Measurements from ENCODE around the gene PIGU. TPM values are rescaled to one million over a fixed set of nuclear protein-coding genes. Genes with fewer than 3 reads are reported as not detected.

Gene PIGU
- total and polyA plus RNA-seq, 2 donors (not counting 1 experiment from before 2014, with no cell fraction given): 6.4 to 42.6 TPM

- peaks cover 40% of the 10 kb centered on the region for H3K36me3 ChIP-seq (ENCODE audit: control insufficient read depth, insufficient read depth, low read length)
Observed at GRCh38 chr20:34535857-34536256, 141.0 kb downstream of the PIGU start.

GRCh38 chr20:34535301-34535840 lies 141.5 kb downstream of the PIGU start:
- H2AFZ ChIP-seq (ENCODE audit: low read length): no peak overlapping the region
- no peak for TF ChIP-seq EZH2 (IDR thresholded peaks at IDR 0.05; ENCODE audit: low read length, missing control alignments)
- TF ChIP-seq, protein P1, sequence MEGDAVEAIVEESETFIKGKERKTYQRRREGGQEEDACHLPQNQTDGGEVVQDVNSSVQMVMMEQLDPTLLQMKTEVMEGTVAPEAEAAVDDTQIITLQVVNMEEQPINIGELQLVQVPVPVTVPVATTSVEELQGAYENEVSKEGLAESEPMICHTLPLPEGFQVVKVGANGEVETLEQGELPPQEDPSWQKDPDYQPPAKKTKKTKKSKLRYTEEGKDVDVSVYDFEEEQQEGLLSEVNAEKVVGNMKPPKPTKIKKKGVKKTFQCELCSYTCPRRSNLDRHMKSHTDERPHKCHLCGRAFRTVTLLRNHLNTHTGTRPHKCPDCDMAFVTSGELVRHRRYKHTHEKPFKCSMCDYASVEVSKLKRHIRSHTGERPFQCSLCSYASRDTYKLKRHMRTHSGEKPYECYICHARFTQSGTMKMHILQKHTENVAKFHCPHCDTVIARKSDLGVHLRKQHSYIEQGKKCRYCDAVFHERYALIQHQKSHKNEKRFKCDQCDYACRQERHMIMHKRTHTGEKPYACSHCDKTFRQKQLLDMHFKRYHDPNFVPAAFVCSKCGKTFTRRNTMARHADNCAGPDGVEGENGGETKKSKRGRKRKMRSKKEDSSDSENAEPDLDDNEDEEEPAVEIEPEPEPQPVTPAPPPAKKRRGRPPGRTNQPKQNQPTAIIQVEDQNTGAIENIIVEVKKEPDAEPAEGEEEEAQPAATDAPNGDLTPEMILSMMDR (conservative IDR thresholded peaks at IDR 0.05 in 1 of 2, IDR thresholded peaks at IDR 0.05 in 1 of 2; ENCODE audit: low read depth in 1 of 2, low read length in 2 of 2): no peak
- DNase-seq (ENCODE audit: low read depth in 2 of 2): no peak
- peaks cover 16% of the 10 kb centered on the region for H3K79me2 ChIP-seq (ENCODE audit: control insufficient read depth, insufficient read depth, low read length)
- H3K9ac ChIP-seq (ENCODE audit: insufficient read depth, low read length): no peak overlapping the region
- H3K27ac ChIP-seq (ENCODE audit: insufficient read depth, low read length): no peak overlapping the region
- no peak overlapping the region for H3K4me2 ChIP-seq (ENCODE audit: extremely low read depth, insufficient read depth, low read length)
- H3K36me3 ChIP-seq (ENCODE audit: control insufficient read depth, insufficient read depth, low read length): peaks cover 38% of the 10 kb centered on the region
- H4K20me1 ChIP-seq (ENCODE audit: control insufficient read depth, extremely low read depth, insufficient read depth, low read length): no peaks in the 10 kb centered on the region
- no peak overlapping the region for H3K4me3 ChIP-seq (replicated peaks in 1 of 4; ENCODE audit: control extremely low read depth in 1 of 4, insufficient read depth in 1 of 4, low read depth in 3 of 4, low read length in 4 of 4)
- no peaks in the 10 kb centered on the region for H3K9me3 ChIP-seq (ENCODE audit: control insufficient read depth, insufficient read depth, low read depth, low read length)
- no peaks in the 10 kb centered on the region for H3K4me1 ChIP-seq (ENCODE audit: control insufficient read depth, extremely low read depth, insufficient read depth, low read length)
- H3K27me3 ChIP-seq (ENCODE audit: control insufficient read depth, insufficient read depth, low read length): no peaks in the 10 kb centered on the region

More at GRCh38 chr20:34535857-34536256, 141.0 kb downstream of the PIGU start:
- H3K4me1 ChIP-seq (ENCODE audit: control insufficient read depth, extremely low read depth, insufficient read depth, low read length): no peaks in the 10 kb centered on the region
- H4K20me1 ChIP-seq (ENCODE audit: control insufficient read depth, extremely low read depth, insufficient read depth, low read length): no peaks in the 10 kb centered on the region
- no peaks in the 10 kb centered on the region for H3K9me3 ChIP-seq (ENCODE audit: control insufficient read depth, insufficient read depth, low read depth, low read length)
- no peak overlapping the region for H3K27ac ChIP-seq (ENCODE audit: insufficient read depth, low read length)
- no peak overlapping the region for H3K9ac ChIP-seq (ENCODE audit: insufficient read depth, low read length)
- H3K4me2 ChIP-seq (ENCODE audit: extremely low read depth, insufficient read depth, low read length): no peak overlapping the region
- no peak overlapping the region for H3K4me3 ChIP-seq (replicated peaks in 1 of 4; ENCODE audit: control extremely low read depth in 1 of 4, insufficient read depth in 1 of 4, low read depth in 3 of 4, low read length in 4 of 4)
- no peak overlapping the region for H2AFZ ChIP-seq (ENCODE audit: low read length)
- H3K27me3 ChIP-seq (ENCODE audit: control insufficient read depth, insufficient read depth, low read length): no peaks in the 10 kb centered on the region
- no peak for DNase-seq (ENCODE audit: low read depth in 2 of 2)
- TF ChIP-seq EZH2 (IDR thresholded peaks at IDR 0.05; ENCODE audit: low read length, missing control alignments): no peak
- TF ChIP-seq, protein P1 (conservative IDR thresholded peaks at IDR 0.05 in 1 of 2, IDR thresholded peaks at IDR 0.05 in 1 of 2; ENCODE audit: low read depth in 1 of 2, low read length in 2 of 2): no peak
- peaks cover 12% of the 10 kb centered on the region for H3K79me2 ChIP-seq (ENCODE audit: control insufficient read depth, insufficient read depth, low read length)

- H4K20me1 ChIP-seq (ENCODE audit: control insufficient read depth, extremely low read depth, insufficient read depth, low read length): no peaks in the 10 kb centered on the region
- no peak overlapping the region for H3K27ac ChIP-seq (ENCODE audit: insufficient read depth, low read length)
Observed at GRCh38 chr20:34534391-34535165, 142.3 kb downstream of the PIGU start.

More at GRCh38 chr20:34534391-34535165, 142.3 kb downstream of the PIGU start:
- no peak overlapping the region for H3K9ac ChIP-seq (ENCODE audit: insufficient read depth, low read length)
- no peak overlapping the region for H2AFZ ChIP-seq (ENCODE audit: low read length)
- H3K4me1 ChIP-seq (ENCODE audit: control insufficient read depth, extremely low read depth, insufficient read depth, low read length): no peaks in the 10 kb centered on the region
- DNase-seq (ENCODE audit: low read depth in 2 of 2): no peak
- TF ChIP-seq, protein P1 (conservative IDR thresholded peaks at IDR 0.05 in 1 of 2, IDR thresholded peaks at IDR 0.05 in 1 of 2; ENCODE audit: low read depth in 1 of 2, low read length in 2 of 2): no peak
- no peak for TF ChIP-seq EZH2 (IDR thresholded peaks at IDR 0.05; ENCODE audit: low read length, missing control alignments)
- H3K79me2 ChIP-seq (ENCODE audit: control insufficient read depth, insufficient read depth, low read length): peaks cover 18% of the 10 kb centered on the region
- peaks cover 40% of the 10 kb centered on the region for H3K36me3 ChIP-seq (ENCODE audit: control insufficient read depth, insufficient read depth, low read length)
- no peaks in the 10 kb centered on the region for H3K9me3 ChIP-seq (ENCODE audit: control insufficient read depth, insufficient read depth, low read depth, low read length)
- no peaks in the 10 kb centered on the region for H3K27me3 ChIP-seq (ENCODE audit: control insufficient read depth, insufficient read depth, low read length)
- no peak overlapping the region for H3K4me2 ChIP-seq (ENCODE audit: extremely low read depth, insufficient read depth, low read length)
- H3K4me3 ChIP-seq (replicated peaks in 1 of 4; ENCODE audit: control extremely low read depth in 1 of 4, insufficient read depth in 1 of 4, low read depth in 3 of 4, low read length in 4 of 4): no peak overlapping the region
